ENCODE measurements around the gene CX3CL1.

CX3CL1 gene

DNA sequence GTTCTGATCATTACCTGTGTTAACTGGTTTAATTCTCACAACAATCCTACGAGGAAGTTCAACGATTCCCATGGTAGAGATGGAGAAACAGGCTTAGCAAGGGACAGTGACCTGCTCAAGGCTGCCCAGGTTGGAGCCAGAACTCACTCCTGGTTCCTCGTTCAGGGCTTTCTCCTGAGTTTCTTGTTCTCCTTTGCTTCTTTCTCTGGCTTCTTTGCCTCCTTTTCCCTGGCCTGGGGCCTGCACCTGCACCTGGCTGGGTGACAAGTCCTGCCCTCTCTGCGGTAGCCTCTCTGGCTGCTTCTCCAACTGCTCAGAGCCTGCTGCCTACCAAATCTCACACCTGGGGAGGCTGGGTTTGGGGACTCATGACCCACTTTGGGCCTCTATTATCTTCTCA, 10.9 kb upstream of the CX3CL1 start:
- no peak for TF ChIP-seq CTCF (IDR thresholded peaks at IDR 0.05; ENCODE audit: control insufficient read depth, insufficient read depth, low read depth, low read length, missing control alignments)
- no peak overlapping the region for H3K4me3 ChIP-seq (ENCODE audit: control insufficient read depth, low read depth, low read length)
- no peak for DNase-seq (ENCODE audit: low read depth)

DNA sequence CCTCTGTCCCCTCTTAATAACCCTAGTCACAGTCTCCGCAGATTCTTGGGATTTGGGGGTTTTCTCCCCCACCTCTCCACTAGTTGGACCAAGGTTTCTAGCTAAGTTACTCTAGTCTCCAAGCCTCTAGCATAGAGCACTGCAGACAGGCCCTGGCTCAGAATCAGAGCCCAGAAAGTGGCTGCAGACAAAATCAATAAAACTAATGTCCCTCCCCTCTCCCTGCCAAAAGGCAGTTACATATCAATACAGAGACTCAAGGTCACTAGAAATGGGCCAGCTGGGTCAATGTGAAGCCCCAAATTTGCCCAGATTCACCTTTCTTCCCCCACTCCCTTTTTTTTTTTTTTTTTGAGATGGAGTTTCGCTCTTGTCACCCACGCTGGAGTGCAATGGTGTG, 8.1 kb upstream of the CX3CL1 start:
- DNase-seq (ENCODE audit: low read depth) = no peak
- H3K4me3 ChIP-seq (ENCODE audit: control insufficient read depth, low read depth, low read length) = no peak overlapping the region
- no peak for TF ChIP-seq CTCF (IDR thresholded peaks at IDR 0.05; ENCODE audit: control insufficient read depth, insufficient read depth, low read depth, low read length, missing control alignments)

DNA sequence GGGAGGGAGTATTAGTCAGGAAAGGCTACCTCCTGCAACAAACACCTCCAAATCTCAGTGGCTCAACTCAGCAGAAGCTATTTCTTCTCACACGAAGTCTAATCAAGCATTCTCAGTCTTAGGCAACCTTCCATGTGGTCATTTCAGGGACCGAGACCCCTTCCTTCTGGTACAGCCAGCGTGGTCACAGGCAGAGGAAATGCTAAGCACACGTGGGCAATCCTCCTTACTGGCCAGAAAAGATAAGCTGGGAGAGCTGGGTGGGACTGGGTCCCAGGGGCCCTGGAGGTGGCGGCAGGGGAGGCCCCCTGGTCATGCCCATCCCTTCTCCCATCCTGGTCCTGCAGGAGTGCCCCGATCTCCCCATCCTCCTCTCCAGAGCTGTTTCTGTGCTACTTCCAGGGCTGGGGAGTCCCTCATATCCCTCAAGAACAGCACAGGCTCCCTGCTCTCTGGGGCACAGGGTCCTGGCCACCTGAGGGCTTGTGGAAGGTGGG, 5.7 kb upstream of the CX3CL1 start:
- no peak overlapping the region for H3K4me3 ChIP-seq (ENCODE audit: control insufficient read depth, low read depth, low read length)
- no peak for DNase-seq (ENCODE audit: low read depth)
- no peak for TF ChIP-seq CTCF (IDR thresholded peaks at IDR 0.05; ENCODE audit: control insufficient read depth, insufficient read depth, low read depth, low read length, missing control alignments)

DNA sequence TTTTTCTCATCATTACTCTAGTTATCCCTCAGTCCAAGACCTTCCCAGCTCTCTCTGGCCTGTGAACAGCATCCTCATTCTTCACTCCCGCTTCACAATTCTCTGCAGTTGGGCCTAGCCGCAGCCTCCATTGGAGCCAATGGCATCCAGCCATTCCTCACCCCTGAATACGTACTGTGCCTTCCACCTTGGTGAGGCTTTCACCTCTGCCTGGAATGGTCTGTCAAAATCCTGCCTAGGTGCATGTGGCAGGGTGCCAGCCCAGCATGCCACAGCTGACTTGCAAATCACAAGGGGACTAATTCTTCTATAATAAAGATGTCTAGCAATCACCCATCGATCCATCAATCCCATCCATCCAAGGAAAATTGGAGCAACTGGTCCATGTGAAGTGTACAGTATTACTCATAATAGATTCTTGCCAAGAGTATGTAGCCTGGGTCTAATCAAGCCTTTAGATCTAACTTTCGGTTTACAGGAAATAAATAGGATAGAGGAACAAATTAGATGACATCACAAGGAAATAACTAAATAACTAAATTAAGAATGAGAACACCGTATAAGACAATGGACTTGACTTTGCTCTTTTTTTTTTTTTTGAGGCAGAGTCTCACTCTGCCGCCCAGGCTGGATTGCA, 5.1 kb upstream of the CX3CL1 start:
- H3K4me3 ChIP-seq (ENCODE audit: control insufficient read depth, low read depth, low read length) = no peak overlapping the region
- DNase-seq (ENCODE audit: low read depth) = no peak
- no peak for TF ChIP-seq CTCF (IDR thresholded peaks at IDR 0.05; ENCODE audit: control insufficient read depth, insufficient read depth, low read depth, low read length, missing control alignments)

GRCh38 chr16:57371494-57372371, 557 bp upstream of the CX3CL1 start:
- no peak for DNase-seq (ENCODE audit: low read depth)
- no peak for TF ChIP-seq CTCF (IDR thresholded peaks at IDR 0.05; ENCODE audit: control insufficient read depth, insufficient read depth, low read depth, low read length, missing control alignments)
- H3K4me3 ChIP-seq (ENCODE audit: control insufficient read depth, low read depth, low read length) = no peak overlapping the region

DNA sequence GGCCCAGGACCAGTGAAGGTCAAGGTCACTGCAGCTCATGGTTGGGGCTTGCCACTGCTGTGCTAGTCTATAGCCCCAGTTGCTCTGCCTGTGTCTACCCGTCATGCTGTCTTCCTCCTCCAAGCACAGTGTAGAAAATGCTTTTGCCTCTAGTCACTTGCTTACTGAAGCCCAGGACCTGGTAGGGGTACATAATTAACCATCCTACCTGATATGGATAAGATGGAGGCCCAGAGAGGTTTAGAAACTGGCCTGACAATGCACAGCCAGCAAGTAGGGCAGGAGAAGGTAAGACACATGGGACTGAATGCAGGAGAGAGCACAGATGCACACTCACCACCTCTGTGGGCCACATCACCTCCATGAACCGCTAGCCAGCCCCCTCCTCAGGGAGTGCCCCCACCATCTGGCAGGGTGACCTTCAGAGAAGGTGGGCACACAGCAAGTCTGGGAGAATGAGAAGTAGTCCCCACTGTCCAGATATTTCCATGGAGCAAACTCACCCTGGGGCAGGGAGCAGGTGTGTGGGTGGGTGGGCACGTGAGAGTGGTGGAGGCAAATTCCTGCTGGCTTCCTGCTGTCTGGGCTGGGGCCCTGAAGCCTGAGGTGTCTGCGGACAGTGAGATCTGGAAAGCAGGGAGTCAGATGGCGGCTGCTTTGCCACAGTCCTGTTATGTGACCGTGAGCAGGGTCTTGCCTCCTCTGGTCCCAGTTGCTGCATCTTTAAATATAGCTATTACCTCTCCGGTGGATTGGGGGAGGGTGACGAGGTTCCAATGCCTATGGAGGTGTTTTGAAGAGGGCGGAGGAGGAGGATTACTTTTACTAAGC, 1.0 kb downstream of the CX3CL1 start:
- no peak overlapping the region for H3K4me3 ChIP-seq (ENCODE audit: control insufficient read depth, low read depth, low read length)
- no peak for TF ChIP-seq CTCF (IDR thresholded peaks at IDR 0.05; ENCODE audit: control insufficient read depth, insufficient read depth, low read depth, low read length, missing control alignments)
- no peak for DNase-seq (ENCODE audit: low read depth)

Data from AG09309 (cell line).